HepG2 (cell line): ENCODE data around the gene ZBED6. TPM values are rescaled to one million over a fixed set of nuclear protein-coding genes. Genes with fewer than 3 reads are reported as not detected.

Experiments
- ATAC-seq: fragments of 200-7000 bp; cut with Tn5 transposase; 3 replicates; pipeline ENCODE4 v1.9.1; 2020; ENCODE audit warnings: mild to moderate bottlenecking, moderate library complexity
- BruUV-seq: library from RNA; stranded (reverse); fragments of 400-500 nt; replicated peaks from 2 replicates; lab custom pipeline; 2021; lab: Mats Ljungman, UMichigan
- CTCF ChIA-PET: fragments of 300-600 bp; formaldehyde crosslinking; extraction: SDS; loops from one replicate; lab custom pipeline; 2021; ENCODE audit warnings: low total read pairs, inconsistent platforms, low intra/inter-chr PET ratio; lab: Yijun Ruan, JAX
- POLR2A ChIA-PET: fragments of 350-600 bp; sonication (Branson Sonifier 250); formaldehyde crosslinking; loops from one replicate; lab custom pipeline; 2020; ENCODE audit warnings: antibody characterized with exemption, inconsistent platforms; lab: Yijun Ruan, JAX
- DNase-seq: peaks from one replicate; pipeline ENCODE4 v3.0.0-alpha.2; 2015; ENCODE audit warnings: low spot score
- FAIRE-seq: peaks from 3 replicates; lab custom pipeline; 2011; peaks lifted over from hg19 to GRCh38; lab: Jason Lieb, UNC
- H2AFZ ChIP-seq: one replicate; pipeline ENCODE4 v1.6.1; 2011; ENCODE audit warnings: low read length, inconsistent platforms
- H3K27ac ChIP-seq: fragments of 300-600 bp; 3 replicates; pipeline ENCODE4 v1.8.0; 2011; ENCODE audit warnings: mixed run types, mild to moderate bottlenecking, mixed read lengths, low read length, inconsistent platforms; ENCODE audit not compliant: insufficient read depth; ENCODE audit errors: extremely low read length
- H3K27me3 ChIP-seq, 2 experiments: fragments of 200-600 bp in 1 of 2; 2 replicates in 1 of 2; 3 replicates in 1 of 2; pipeline versions ENCODE4 v1.6.0 to v1.8.0; 2011; ENCODE audit warnings: low read length in 2 of 2, mild to moderate bottlenecking in 2 of 2, moderate library complexity in 2 of 2, inconsistent platforms in 1 of 2; ENCODE audit not compliant: insufficient read depth in 2 of 2, control insufficient read depth in 1 of 2
- H3K36me3 ChIP-seq, 2 experiments: fragments of 200-600 bp in 1 of 2; replicated peaks in 1 of 2; 2 replicates in 1 of 2; 3 replicates in 1 of 2; pipeline versions ENCODE4 v1.5.1 to v1.8.0; 2011; ENCODE audit warnings: low read length in 2 of 2, inconsistent platforms in 1 of 2; ENCODE audit not compliant: insufficient read depth in 2 of 2, control insufficient read depth in 1 of 2
- H3K4me1 ChIP-seq: 2 replicates; pipeline ENCODE4 v1.5.1; 2012; ENCODE audit warnings: low read length, inconsistent platforms; ENCODE audit not compliant: insufficient read depth
- H3K4me2 ChIP-seq: 2 replicates; pipeline ENCODE4 v1.6.0; 2011; ENCODE audit warnings: low read depth, low read length, inconsistent platforms
- H3K4me3 ChIP-seq, 3 experiments: fragments of 200-600 bp in 1 of 3; sonication (generic), shearing (Covaris generic) in 1 of 3; replicated peaks in 1 of 3; 2 replicates each; pipeline ENCODE4 v1.5.1; 2011 to 2016; ENCODE audit warnings: low read length in 3 of 3, inconsistent platforms in 2 of 3, low read depth in 2 of 3, mild to moderate bottlenecking in 2 of 3, control low read depth in 1 of 3, mixed read lengths in 1 of 3; ENCODE audit not compliant: insufficient read depth in 1 of 3
- H3K79me2 ChIP-seq: one replicate; pipeline ENCODE4 v1.6.1; 2011; ENCODE audit warnings: low read length, inconsistent platforms; ENCODE audit not compliant: insufficient read depth
- H3K9ac ChIP-seq: 2 replicates; pipeline ENCODE4 v1.6.0; 2011; ENCODE audit warnings: mild to moderate bottlenecking, low read depth, low read length, inconsistent platforms; ENCODE audit not compliant: insufficient read depth
- H3K9me3 ChIP-seq: 2 replicates; pipeline ENCODE4 v1.5.1; 2012; ENCODE audit warnings: mild to moderate bottlenecking, low read length
- H4K20me1 ChIP-seq: 2 replicates; pipeline ENCODE4 v1.6.0; 2011; ENCODE audit warnings: inconsistent platforms, mild to moderate bottlenecking, low read length, moderate library complexity; ENCODE audit not compliant: insufficient read depth
- ATAD3A ChIP-seq: sonication (generic); formaldehyde crosslinking; IDR thresholded peaks from 2 replicates; pipeline ENCODE4 v1.4.0; 2020; ENCODE audit warnings: missing genetic modification reagents
- ATF5 ChIP-seq: sonication (generic); formaldehyde crosslinking; IDR thresholded peaks from 2 replicates; pipeline ENCODE4 v1.4.0; 2020; ENCODE audit warnings: mild to moderate bottlenecking, low read depth, missing genetic modification reagents
- DBP ChIP-seq: sonication (generic); formaldehyde crosslinking; IDR thresholded peaks from 2 replicates; pipeline ENCODE4 v1.4.0; 2020; ENCODE audit warnings: missing genetic modification reagents; ENCODE audit errors: not compliant biosample characterization
- TBL1XR1 ChIP-seq: fragments of 150-350 bp; IDR thresholded peaks from 2 replicates; pipeline ENCODE4 v1.6.1; 2014; ENCODE audit warnings: borderline replicate concordance, low read length; ENCODE audit not compliant: partially characterized antibody
- ZNF776 ChIP-seq: sonication (generic); formaldehyde crosslinking; IDR thresholded peaks from 2 replicates; pipeline ENCODE4 v1.4.0; 2020; ENCODE audit warnings: mild to moderate bottlenecking, missing genetic modification reagents
- ZNF891 ChIP-seq: sonication (generic); formaldehyde crosslinking; IDR thresholded peaks from 2 replicates; pipeline ENCODE4 v1.5.0; 2020; ENCODE audit warnings: mild to moderate bottlenecking, missing genetic modification reagents
- WGBS: methylation state at CpG from one replicate; pipeline ENCODE4 v1.1.6; 2017; ENCODE audit warnings: low lambda C conversion rate; 5-methylcytosine and 5-hydroxymethylcytosine counted together
- in situ Hi-C: cut with HindIII; loops from 2 replicates; pipeline ENCODE4 v1.10.0; 2017; ENCODE audit warnings: low pct_unique_long_range_greater_than_20kb; ENCODE audit not compliant: extremely low pct_ligation_motif_present
- intact Hi-C: fragments of 100-400 bp; cut with micrococcal nuclease; formaldehyde crosslinking; loops from one replicate; pipeline ENCODE4 v1.10.0; 2022; ENCODE audit not compliant: unreplicated experiment
- polyA plus RNA-seq, 8 experiments: library from polyadenylated mRNA; depleted of rRNA in 3 of 8; stranded (reverse) in 7 of 8; unstranded in 1 of 8; fragments of >200 nt; fragmentation: Illumina TruSeq in 4 of 8; extraction: Trizol in 4 of 8; gene quantifications; 2 replicates each; pipeline versions ENCODE4 v1.2.1 to v1.2.3, GENCODE V29; 2011 to 2016; ENCODE audit warnings: low read depth in 4 of 8, missing spikeins in 1 of 8, mixed read lengths in 1 of 8; ENCODE audit not compliant: insufficient read depth in 1 of 8
- total RNA-seq, 5 experiments: library from RNA; depleted of rRNA; stranded (reverse); fragments of >200 nt; fragmentation: Illumina TruSeq; extraction: Trizol; gene quantifications; 2 replicates each; pipeline ENCODE4 v1.2.3, GENCODE V29; 2016; ENCODE audit warnings: low read depth in 1 of 5
- TF ChIP-seq, protein P1 (sequence below): sonication (generic); formaldehyde crosslinking; conservative IDR thresholded peaks from 2 replicates; pipeline ENCODE4 v1.4.0; 2020; ENCODE audit warnings: missing genetic modification reagents

ZBED6 gene
- total and polyA plus RNA-seq, 2 of the 13 experiments (the other 11 are each of a cell fraction or from before 2014, with no cell fraction given) = 9.3 to 12.5 TPM

GRCh38 chr1:203764105-203765028, 31.1 kb upstream of the ZBED6 start (continued):
- no peak for TF ChIP-seq ATF5 (CRISPR knock-in tag)
- no peak for TF ChIP-seq ZNF776 (CRISPR knock-in tag)
- no peak for TF ChIP-seq ZNF891
- TF ChIP-seq ATAD3A = no peak
- TF ChIP-seq DBP (CRISPR knock-in tag) = no peak
- TF ChIP-seq TBL1XR1 = no peak

- POLR2A ChIA-PET = no interaction called here
- ATAC-seq = no peak
- WGBS = 36% methylated on average over 14 of the region's 16 CpGs
Observed at GRCh38 chr1:203765029-203765837, 30.2 kb upstream of the ZBED6 start, which contains the start of gene LAX1. Gene LAX1, plus strand, starts transcription at chr1:203765183. Its CDS starts 383 bp downstream, at chr1:203765566.

More at GRCh38 chr1:203765029-203765837, 30.2 kb upstream of the ZBED6 start, which contains the start of gene LAX1:
- H3K79me2 ChIP-seq = no peaks in the 10 kb centered on the region
- BruUV-seq = no TSS peak
- no peak within 1 kb of the TSS for H3K4me2 ChIP-seq
- H3K4me1 ChIP-seq = peaks cover 21% of the 10 kb centered on the region
- TF ChIP-seq, protein P1, sequence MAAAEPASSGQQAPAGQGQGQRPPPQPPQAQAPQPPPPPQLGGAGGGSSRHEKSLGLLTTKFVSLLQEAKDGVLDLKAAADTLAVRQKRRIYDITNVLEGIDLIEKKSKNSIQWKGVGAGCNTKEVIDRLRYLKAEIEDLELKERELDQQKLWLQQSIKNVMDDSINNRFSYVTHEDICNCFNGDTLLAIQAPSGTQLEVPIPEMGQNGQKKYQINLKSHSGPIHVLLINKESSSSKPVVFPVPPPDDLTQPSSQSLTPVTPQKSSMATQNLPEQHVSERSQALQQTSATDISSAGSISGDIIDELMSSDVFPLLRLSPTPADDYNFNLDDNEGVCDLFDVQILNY (CRISPR knock-in tag) = no peak
- H3K36me3 ChIP-seq = no peaks in the 10 kb centered on the region
- no peak within 1 kb of the TSS for H3K9ac ChIP-seq
- in situ Hi-C loops (no loop called here), intact Hi-C loops (no loop called here)
- H3K27ac ChIP-seq = no peak within 1 kb of the TSS
- H3K4me3 ChIP-seq = no peak within 1 kb of the TSS
- CTCF ChIA-PET = no interaction called here
- no peaks in the 10 kb centered on the region for H3K9me3 ChIP-seq
- FAIRE-seq = no peak
- H2AFZ ChIP-seq = peak within 1 kb of the TSS; percentile 73
- no peak for DNase-seq
- H3K27me3 ChIP-seq = no peaks in the 10 kb centered on the region
- H4K20me1 ChIP-seq = no peaks in the 10 kb centered on the region
